SK-N-SH (cell line): Measurements from ENCODE around the gene MYO9B.

Source experiments
- CTCF ChIP-seq: fragments of 200-600 bp; sonication (generic); IDR thresholded peaks from 2 replicates; pipeline ENCODE4 v1.6.1; 2017; ENCODE audit warnings: antibody characterized with exemption, mild to moderate bottlenecking, moderate library complexity
- EP300 ChIP-seq, 2 experiments: IDR thresholded peaks; 2 replicates each; pipeline versions ENCODE4 v1.4.0 to v1.6.1; 2012; ENCODE audit warnings: borderline replicate concordance in 1 of 2, low read depth in 1 of 2, low read length in 1 of 2
- EZH2phosphoT487 ChIP-seq: fragments of 200-600 bp; sonication (generic); IDR thresholded peaks from 2 replicates; pipeline ENCODE4 v1.6.1; 2017; ENCODE audit warnings: low read depth, mixed run types, mild to moderate bottlenecking, antibody characterized with exemption, moderate library complexity, borderline replicate concordance
- PBX3 ChIP-seq: IDR thresholded peaks from 2 replicates; pipeline ENCODE4; 2012
- POLR2AphosphoS5 ChIP-seq: IDR thresholded peaks from 2 replicates; pipeline ENCODE4 v1.6.1; 2012; ENCODE audit warnings: low read depth, low read length
- REST ChIP-seq: IDR thresholded peaks from 2 replicates; pipeline ENCODE4 v1.6.1; 2012; ENCODE audit warnings: mild to moderate bottlenecking, low read depth, low read length, moderate library complexity
- TAF1 ChIP-seq: IDR thresholded peaks from 2 replicates; pipeline ENCODE4 v1.6.1; 2012; ENCODE audit warnings: low read depth, mild to moderate bottlenecking, low read length, moderate library complexity, borderline replicate concordance
- TEAD4 ChIP-seq: IDR thresholded peaks from 2 replicates; pipeline ENCODE4 v1.4.0; 2012; ENCODE audit warnings: mild to moderate bottlenecking, borderline replicate concordance; ENCODE audit not compliant: insufficient read depth
- YY1 ChIP-seq: IDR thresholded peaks from 2 replicates; pipeline ENCODE4 v1.4.0; 2012; ENCODE audit warnings: low read depth, mild to moderate bottlenecking

GRCh38 chr19:17256130-17256529, 180.6 kb downstream of the MYO9B start:
- TF ChIP-seq EZH2phosphoT487: no peak
- TF ChIP-seq EP300 (IDR thresholded peaks at IDR 0.05; ENCODE audit: borderline replicate concordance in 1 of 2, low read depth in 1 of 2, low read length in 1 of 2): no peak
- TF ChIP-seq CTCF: no peak
- TF ChIP-seq PBX3: no peak
- no peak for TF ChIP-seq POLR2AphosphoS5
- no peak for TF ChIP-seq YY1
- TF ChIP-seq TAF1: no peak
- TF ChIP-seq REST: no peak
- no peak for TF ChIP-seq TEAD4
